Tibial artery (tissue), 4 donors: Measurements from ENCODE around the gene TMCC2.

ENCODE experiments used
- DNase-seq, 2 donors: peaks; one replicate each; pipeline ENCODE4 v3.0.0-alpha.2; 2019
- H3K27ac ChIP-seq, 2 donors: fragments of 200-600 bp; sonication (generic) in 1 of 2; 1 replicate in 1 of 2; 2 replicates in 1 of 2; pipeline ENCODE4 v1.5.1; 2018 to 2019; ENCODE audit warnings: mild to moderate bottlenecking in 1 of 2
- H3K27me3 ChIP-seq, 2 donors: fragments of 200-600 bp; sonication (generic) in 1 of 2; one replicate each; pipeline versions ENCODE4 v1.5.1 to v1.6.0; 2016 to 2019
- H3K36me3 ChIP-seq, 3 donors: fragments of 200-600 bp; sonication (generic) in 2 of 3; one replicate each; pipeline ENCODE4 v1.5.1; 2016 to 2019; ENCODE audit warnings: mild to moderate bottlenecking in 2 of 3
- H3K4me1 ChIP-seq, 4 donors: fragments of 200-600 bp; sonication (generic) in 2 of 4; 1 replicate in 3 of 4; 2 replicates in 1 of 4; pipeline ENCODE4 v1.5.1; 2016 to 2019
- H3K4me3 ChIP-seq, 2 donors: fragments of 200-600 bp; sonication (generic) in 1 of 2; 1 replicate in 1 of 2; 2 replicates in 1 of 2; pipeline ENCODE4 v1.5.1; 2018 to 2019; ENCODE audit warnings: mild to moderate bottlenecking in 2 of 2
- H3K9me3 ChIP-seq, 3 donors: fragments of 200-600 bp; sonication (generic) in 1 of 3; one replicate each; pipeline ENCODE4 v1.5.1; 2016 to 2019
- CTCF ChIP-seq, 2 experiments: fragments of 200-600 bp in 1 of 2; fragments of 450-650 bp in 1 of 2; IDR thresholded peaks; one replicate each; pipeline ENCODE4 v1.5.1; 2017 to 2019; ENCODE audit warnings: antibody characterized with exemption in 2 of 2, mild to moderate bottlenecking in 1 of 2, moderate library complexity in 1 of 2
- intact Hi-C: fragments of 100-400 bp; cut with DNase I; formaldehyde crosslinking; loops from one replicate; pipeline ENCODE4 v1.15.0; 2023; ENCODE audit warnings: low total_unique reads

The TMCC2 gene

DNA sequence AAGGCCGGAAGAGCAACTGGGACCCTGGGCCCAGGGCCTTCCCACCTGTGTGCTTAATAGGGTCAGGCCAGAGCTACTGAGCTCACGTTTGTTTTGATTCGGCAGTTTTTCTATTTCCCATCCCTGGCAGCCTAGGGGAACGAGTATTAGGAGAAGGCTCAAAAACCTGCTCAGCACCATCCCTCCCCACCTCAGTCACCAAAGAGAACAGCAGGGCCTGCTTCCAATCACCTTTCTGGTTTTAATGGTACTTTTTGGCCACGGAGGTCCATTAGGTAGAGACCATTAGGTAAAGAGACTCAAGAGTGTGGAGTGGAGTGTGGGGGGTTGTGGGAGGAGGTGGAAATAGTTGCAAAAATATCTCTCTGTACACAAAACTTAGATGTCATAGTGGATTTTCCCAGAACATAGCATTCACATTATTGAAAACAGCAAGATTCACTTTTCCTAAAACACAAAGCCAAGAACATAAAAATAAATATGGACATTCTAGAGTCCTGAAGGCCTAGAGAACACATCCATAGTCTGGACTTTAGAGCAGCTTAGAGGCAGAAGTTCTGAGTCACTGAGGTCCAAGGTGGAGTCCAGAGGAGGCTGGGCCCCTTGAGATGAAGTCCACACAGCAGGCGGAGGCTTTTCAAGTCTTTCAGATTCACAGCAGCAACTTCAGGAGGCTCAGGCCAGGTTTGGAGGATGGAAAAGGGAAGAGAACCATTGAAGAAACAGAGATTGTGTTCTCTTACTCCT, 74.3 kb downstream of the TMCC2 start:
- H3K27ac ChIP-seq: no peak overlapping the region
- peaks cover 0 to 37% (median 13%) of the 10 kb centered on the region in 3 donors for H3K36me3 ChIP-seq
- no peak for TF ChIP-seq CTCF (IDR thresholded peaks at IDR 0.05)
- intact Hi-C loops: no loop called here
- no peaks in the 10 kb centered on the region for H3K27me3 ChIP-seq
- H3K4me3 ChIP-seq: no peak overlapping the region
- DNase-seq: no peak
- H3K9me3 ChIP-seq: no peaks in the 10 kb centered on the region
- peaks cover 0 to 25% (median 12%) of the 10 kb centered on the region in 4 donors for H3K4me1 ChIP-seq

DNA sequence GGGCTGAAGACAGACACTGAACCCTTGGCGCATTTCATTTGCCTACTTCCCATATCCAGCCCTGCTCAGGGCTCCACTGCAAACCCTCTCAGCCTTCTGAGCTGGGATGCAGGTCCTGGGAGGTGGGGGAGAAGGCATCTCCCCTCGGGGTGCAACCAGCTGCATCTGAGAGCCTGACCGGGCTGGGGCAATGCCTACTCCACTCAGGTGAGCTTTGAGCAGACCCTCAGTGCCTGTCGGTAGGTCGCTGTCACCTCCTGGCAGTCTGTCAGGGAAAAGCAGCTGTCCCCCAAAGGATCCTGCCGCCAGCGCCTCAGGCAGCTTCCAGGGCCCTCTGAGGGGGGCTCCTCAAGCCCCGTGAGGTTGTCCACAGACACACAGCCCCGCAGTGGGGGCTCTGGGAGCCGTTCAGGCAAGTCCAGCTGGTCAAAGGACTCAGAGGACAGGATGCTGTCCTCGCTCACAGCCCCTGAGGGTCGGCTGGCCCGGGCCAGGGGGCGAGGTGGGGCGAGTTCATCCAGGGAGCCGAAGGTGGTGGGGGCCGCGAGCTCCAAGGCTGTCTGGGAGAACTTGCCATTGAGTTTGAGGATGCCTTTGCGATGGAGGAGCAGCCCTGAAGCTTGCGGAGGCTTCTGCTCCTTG, 75.6 kb downstream of the TMCC2 start:
- Histone ChIP-seq H3K27ac (no peak overlapping the region), H3K36me3 (peaks cover 0 to 44% (median 13%) of the 10 kb centered on the region in 3 donors), H3K27me3 (no peaks in the 10 kb centered on the region), H3K4me1 (peaks cover 0 to 20% (median 11%) of the 10 kb centered on the region in 4 donors), H3K4me3 (no peak overlapping the region), H3K9me3 (no peaks in the 10 kb centered on the region)
- no peak for TF ChIP-seq CTCF (IDR thresholded peaks at IDR 0.05)
- intact Hi-C loops: no loop called here
- no peak for DNase-seq

- Histone ChIP-seq H3K36me3 (peaks cover 0 to 44% (median 13%) of the 10 kb centered on the region in 3 donors), H3K4me1 (peaks cover 0 to 13% (median 10%) of the 10 kb centered on the region in 4 donors), H3K27me3 (no peaks in the 10 kb centered on the region), H3K27ac (no peak overlapping the region), H3K4me3 (no peak overlapping the region), H3K9me3 (no peaks in the 10 kb centered on the region)
- no peak for TF ChIP-seq CTCF (IDR thresholded peaks at IDR 0.05)
- DNase-seq: no peak
- intact Hi-C loops: no loop called here
Measured at GRCh38 chr1:205304046-205304694, 76.4 kb downstream of the TMCC2 start.

- Histone ChIP-seq H3K4me3 (no peak overlapping the region), H3K27me3 (no peaks in the 10 kb centered on the region), H3K36me3 (peaks cover 0 to 44% (median 13%) of the 10 kb centered on the region in 3 donors), H3K4me1 (peaks cover 0 to 13% (median 10%) of the 10 kb centered on the region in 4 donors), H3K27ac (no peak overlapping the region), H3K9me3 (no peaks in the 10 kb centered on the region)
- TF ChIP-seq CTCF (IDR thresholded peaks at IDR 0.05): no peak
- intact Hi-C loops: no loop called here
- no peak for DNase-seq
Measured at GRCh38 chr1:205304695-205305070, 76.9 kb downstream of the TMCC2 start.

- Histone ChIP-seq H3K4me1 (peaks cover 0 to 2% (median under 1%) of the 10 kb centered on the region in 4 donors), H3K9me3 (no peaks in the 10 kb centered on the region), H3K27me3 (peaks cover 0 to 6% of the 10 kb centered on the region in 2 donors), H3K27ac (no peak overlapping the region), H3K4me3 (no peak overlapping the region), H3K36me3 (peaks cover 0 to 44% (median 13%) of the 10 kb centered on the region in 3 donors)
- no peak for TF ChIP-seq CTCF (IDR thresholded peaks at IDR 0.05)
- DNase-seq: no peak
- intact Hi-C loops: no loop called here
Measured at GRCh38 chr1:205306929-205307566, 79.3 kb downstream of the TMCC2 start.
